Upper lobe of left lung (tissue), 6 donors: ENCODE measurements around the gene RAB9B. TPM values are rescaled to one million over a fixed set of nuclear protein-coding genes. Genes with fewer than 3 reads are reported as not detected.

Experiments used
- ATAC-seq, 2 donors: fragments of 200-7000 bp; cut with Tn5 transposase; one replicate each; pipeline ENCODE4 v1.9.1; 2022; ENCODE audit warnings: mild to moderate bottlenecking in 2 of 2, moderate library complexity in 2 of 2; ENCODE audit not compliant: low FRiP score in 2 of 2
- DNase-seq, 2 donors: peaks; one replicate each; pipeline ENCODE4 v3.0.0-alpha.2; 2019 to 2020
- H3K27ac ChIP-seq, 4 donors: fragments of 200-600 bp; sonication (generic); one replicate each; pipeline ENCODE4 v1.5.1; 2016 to 2019
- H3K27me3 ChIP-seq, 4 donors: fragments of 200-600 bp; sonication (generic); one replicate each; pipeline ENCODE4 v1.5.1; 2017 to 2019
- H3K36me3 ChIP-seq, 4 donors: fragments of 200-600 bp; sonication (generic); one replicate each; pipeline ENCODE4 v1.5.1; 2016 to 2019
- H3K4me1 ChIP-seq, 4 donors: fragments of 200-600 bp; sonication (generic); one replicate each; pipeline ENCODE4 v1.5.1; 2018 to 2019
- H3K4me3 ChIP-seq, 4 donors: fragments of 200-600 bp; sonication (generic); one replicate each; pipeline ENCODE4 v1.5.1; 2017 to 2019; ENCODE audit warnings: mild to moderate bottlenecking in 2 of 4, moderate library complexity in 1 of 4
- H3K9me3 ChIP-seq, 4 donors: fragments of 200-600 bp; sonication (generic); one replicate each; pipeline ENCODE4 v1.5.1; 2018 to 2019
- CTCF ChIP-seq, 6 experiments: fragments of 450-650 bp in 4 of 6; fragments of 200-600 bp in 2 of 6; sonication (generic) in 2 of 6; IDR thresholded peaks; one replicate each; pipeline ENCODE4 v1.5.1; 2016 to 2019; ENCODE audit warnings: antibody characterized with exemption in 6 of 6
- EP300 ChIP-seq, 4 donors: sonication (generic); formaldehyde crosslinking; IDR thresholded peaks; one replicate each; pipeline ENCODE4 v1.5.1; 2017; ENCODE audit warnings: antibody characterized with exemption in 4 of 4, control low read depth in 2 of 4
- POLR2A ChIP-seq, 4 donors: fragments of 450-650 bp; IDR thresholded peaks; one replicate each; pipeline ENCODE4 v1.5.1; 2016 to 2017; ENCODE audit warnings: antibody characterized with exemption in 4 of 4, mild to moderate bottlenecking in 2 of 4
- POLR2AphosphoS5 ChIP-seq, 2 donors: sonication (generic); formaldehyde crosslinking; IDR thresholded peaks; one replicate each; pipeline ENCODE4 v1.5.1; 2017; ENCODE audit warnings: antibody characterized with exemption in 2 of 2
- WGBS, 2 donors: methylation state at CpG; one replicate each; pipeline ENCODE4 v1.1.5; 2017 to 2018; 5-methylcytosine and 5-hydroxymethylcytosine counted together
- total RNA-seq, 6 donors: library from RNA; depleted of rRNA in 4 of 6; stranded (reverse); fragments of >200 nt in 4 of 6; gene quantifications; one replicate each; pipeline versions ENCODE4 v1.1.0 to v1.2.1, GENCODE V29; 2016 to 2021
- donor health status: DM: no; HTN: no; CAD: no; lungs with moderate emphysema.
- donor health status: DM: no; HTN: yes; CAD: no; lungs with severe emphysema.

Gene RAB9B
- total RNA-seq, 6 donors from 2014 or later = 0.37 to 1.1 (median 0.84) TPM; not detected in 1

GRCh38 chrX:103864886-103865534 lies 33.0 kb upstream of the RAB9B start:
- TF ChIP-seq POLR2AphosphoS5 (IDR thresholded peaks at IDR 0.05) (no peak), CTCF (IDR thresholded peaks at IDR 0.05) (no peak), POLR2A (IDR thresholded peaks at IDR 0.05) (no peak), EP300 (IDR thresholded peaks at IDR 0.05) (no peak)
- ATAC-seq = no peak

GRCh38 chrX:103864149-103864548 lies 32.1 kb upstream of the RAB9B start:
- H3K36me3 ChIP-seq = no peaks in the 10 kb centered on the region
- H3K4me3 ChIP-seq = no peak overlapping the region
- 73 to 85% methylated on average over 3 of the region's 3 CpGs for WGBS, 2 donors
- no peaks in the 10 kb centered on the region for H3K4me1 ChIP-seq
- TF ChIP-seq CTCF (IDR thresholded peaks at IDR 0.05) (no peak), POLR2AphosphoS5 (IDR thresholded peaks at IDR 0.05) (no peak), EP300 (IDR thresholded peaks at IDR 0.05) (no peak), POLR2A (IDR thresholded peaks at IDR 0.05) (no peak)
- H3K27me3 ChIP-seq = no peaks in the 10 kb centered on the region
- H3K27ac ChIP-seq = no peak overlapping the region
- DNase-seq = no peak
- H3K9me3 ChIP-seq = no peaks in the 10 kb centered on the region
- ATAC-seq = no peak

More at GRCh38 chrX:103864886-103865534, 33.0 kb upstream of the RAB9B start:
- H3K9me3 ChIP-seq = no peaks in the 10 kb centered on the region
- DNase-seq = no peak
- 51 to 63% methylated on average over 4 to 5 of the region's 5 CpGs for WGBS, 2 donors
- no peaks in the 10 kb centered on the region for H3K36me3 ChIP-seq
- no peaks in the 10 kb centered on the region for H3K4me1 ChIP-seq
- H3K27ac ChIP-seq = no peak overlapping the region
- H3K27me3 ChIP-seq = no peaks in the 10 kb centered on the region
- H3K4me3 ChIP-seq = no peak overlapping the region

- no peaks in the 10 kb centered on the region for H3K36me3 ChIP-seq
- DNase-seq = no peak
- no peak for ATAC-seq
- H3K9me3 ChIP-seq = no peaks in the 10 kb centered on the region
- no peak for TF ChIP-seq CTCF (IDR thresholded peaks at IDR 0.05)
- no peak for TF ChIP-seq POLR2AphosphoS5 (IDR thresholded peaks at IDR 0.05)
- TF ChIP-seq EP300 (IDR thresholded peaks at IDR 0.05) = no peak
- TF ChIP-seq POLR2A (IDR thresholded peaks at IDR 0.05) = no peak
- no peaks in the 10 kb centered on the region for H3K4me1 ChIP-seq
- H3K27me3 ChIP-seq = peaks cover 0 to 4% (median 0%) of the 10 kb centered on the region in 4 donors
- no peak overlapping the region for H3K4me3 ChIP-seq
- no peak overlapping the region for H3K27ac ChIP-seq
These were observed 29.1 kb upstream of the RAB9B start for GRCh38 chrX:103861200-103861599.

GRCh38 chrX:103849558-103849957 lies 17.5 kb upstream of the RAB9B start:
- Histone ChIP-seq H3K27ac (no peak overlapping the region), H3K4me3 (no peak overlapping the region), H3K27me3 (no peaks in the 10 kb centered on the region), H3K36me3 (no peaks in the 10 kb centered on the region), H3K4me1 (no peaks in the 10 kb centered on the region), H3K9me3 (no peaks in the 10 kb centered on the region)
- DNase-seq (no peak), ATAC-seq (no peak)
- 70 to 72% methylated on average over 1 of the region's 1 CpG for WGBS, 2 donors
- TF ChIP-seq EP300 (IDR thresholded peaks at IDR 0.05) (no peak), POLR2AphosphoS5 (IDR thresholded peaks at IDR 0.05) (no peak), POLR2A (IDR thresholded peaks at IDR 0.05) (no peak), CTCF (IDR thresholded peaks at IDR 0.05) (no peak)
